Measurements from ENCODE around the gene TMEM238L.

- TF ChIP-seq, protein P1, sequence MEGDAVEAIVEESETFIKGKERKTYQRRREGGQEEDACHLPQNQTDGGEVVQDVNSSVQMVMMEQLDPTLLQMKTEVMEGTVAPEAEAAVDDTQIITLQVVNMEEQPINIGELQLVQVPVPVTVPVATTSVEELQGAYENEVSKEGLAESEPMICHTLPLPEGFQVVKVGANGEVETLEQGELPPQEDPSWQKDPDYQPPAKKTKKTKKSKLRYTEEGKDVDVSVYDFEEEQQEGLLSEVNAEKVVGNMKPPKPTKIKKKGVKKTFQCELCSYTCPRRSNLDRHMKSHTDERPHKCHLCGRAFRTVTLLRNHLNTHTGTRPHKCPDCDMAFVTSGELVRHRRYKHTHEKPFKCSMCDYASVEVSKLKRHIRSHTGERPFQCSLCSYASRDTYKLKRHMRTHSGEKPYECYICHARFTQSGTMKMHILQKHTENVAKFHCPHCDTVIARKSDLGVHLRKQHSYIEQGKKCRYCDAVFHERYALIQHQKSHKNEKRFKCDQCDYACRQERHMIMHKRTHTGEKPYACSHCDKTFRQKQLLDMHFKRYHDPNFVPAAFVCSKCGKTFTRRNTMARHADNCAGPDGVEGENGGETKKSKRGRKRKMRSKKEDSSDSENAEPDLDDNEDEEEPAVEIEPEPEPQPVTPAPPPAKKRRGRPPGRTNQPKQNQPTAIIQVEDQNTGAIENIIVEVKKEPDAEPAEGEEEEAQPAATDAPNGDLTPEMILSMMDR (IDR thresholded peaks at IDR 0.05), result no peak
- no peak for TF ChIP-seq POLR2A (IDR thresholded peaks at IDR 0.05)
Observed at GRCh38 chr17:10773391-10773790, 30.5 kb downstream of the TMEM238L start.

All from esophagus squamous epithelium (tissue), 4 donors.